OCI-LY3 (cell line): ENCODE data around the gene MAP1LC3B.

ENCODE experiments used
- CTCF ChIP-seq: fragments of 200-600, 300-600 bp; sonication (generic); IDR thresholded peaks from 2 replicates; pipeline ENCODE4 v1.5.1; 2014; ENCODE audit warnings: antibody characterized with exemption, low read length, low read depth
- EZH2phosphoT487 ChIP-seq: fragments of 200-600 bp; shearing (Covaris generic); IDR thresholded peaks from 2 replicates; pipeline ENCODE4 v1.6.1; 2018; ENCODE audit warnings: antibody characterized with exemption, mixed run types, low read depth

- TF ChIP-seq CTCF (no peak), EZH2phosphoT487 (no peak)
These were observed 14.5 kb downstream of the MAP1LC3B start for GRCh38 chr16:87406495-87407088.
